Activated T-helper 9 cell treated with anti-CD3 and anti-CD28 coated beads, Interleukin-2, amount 50 U/mL, for 16 hours (primary cell): ENCODE results near the gene ZNRF3.

Experiments
- DNase-seq: peaks from one replicate; pipeline ENCODE4 v3.0.0-alpha.2; 2020; ENCODE audit warnings: low read depth

The ZNRF3 gene

GRCh38 chr22:28953976-28954880, 70.9 kb downstream of the ZNRF3 start:
- DNase-seq: no peak

GRCh38 chr22:28955817-28956216, 72.4 kb downstream of the ZNRF3 start:
- peak; percentile 54 for DNase-seq

GRCh38 chr22:28956506-28956905, 73.1 kb downstream of the ZNRF3 start:
- DNase-seq: no peak

- no peak for DNase-seq
Measured at GRCh38 chr22:28958611-28959010, 75.2 kb downstream of the ZNRF3 start.

- DNase-seq: no peak
Measured at GRCh38 chr22:28962042-28962554, 78.7 kb downstream of the ZNRF3 start.

- no peak for DNase-seq
Measured at GRCh38 chr22:28963362-28963761, 80.0 kb downstream of the ZNRF3 start.

GRCh38 chr22:28967163-28967665, 83.8 kb downstream of the ZNRF3 start:
- DNase-seq: no peak

- DNase-seq: no peak
Measured at GRCh38 chr22:28967969-28968368, 84.6 kb downstream of the ZNRF3 start.

GRCh38 chr22:28969401-28970168, 86.2 kb downstream of the ZNRF3 start:
- DNase-seq: no peak

- no peak for DNase-seq
Measured at GRCh38 chr22:28973352-28973751, 90.0 kb downstream of the ZNRF3 start.

GRCh38 chr22:28977060-28977459, 93.7 kb downstream of the ZNRF3 start:
- DNase-seq: no peak

GRCh38 chr22:28977481-28977971, 94.2 kb downstream of the ZNRF3 start:
- no peak for DNase-seq

GRCh38 chr22:28978158-28978557, 94.8 kb downstream of the ZNRF3 start:
- DNase-seq: no peak

GRCh38 chr22:28978863-28979796, 95.8 kb downstream of the ZNRF3 start:
- no peak for DNase-seq

- DNase-seq: no peak
Measured at GRCh38 chr22:28980326-28980725, 97.0 kb downstream of the ZNRF3 start.

- DNase-seq: no peak
Measured at GRCh38 chr22:28981818-28982499, 98.6 kb downstream of the ZNRF3 start.

GRCh38 chr22:28983190-28983589, 99.8 kb downstream of the ZNRF3 start:
- no peak for DNase-seq

GRCh38 chr22:28983788-28984441, 100.5 kb downstream of the ZNRF3 start:
- no peak for DNase-seq

- DNase-seq: no peak
Measured at GRCh38 chr22:28984482-28985158, 101.2 kb downstream of the ZNRF3 start.
